Progenitor cell of endocrine pancreas (in vitro differentiated cells): Measurements from ENCODE around the gene BAHCC1. TPM values are rescaled to one million over a fixed set of nuclear protein-coding genes. Genes with fewer than 3 reads are reported as not detected.

Source experiments
- DNase-seq: peaks from one replicate; pipeline ENCODE4 v3.0.0; 2021; ENCODE audit warnings: low spot score; ENCODE audit not compliant: unreplicated experiment
- H3K27ac Mint-ChIP-seq: 2 replicates; pipeline ENCODE4 v1.8.0; 2021; ENCODE audit warnings: mild to moderate bottlenecking, moderate library complexity, mixed read lengths
- H3K27me3 Mint-ChIP-seq: 2 replicates; pipeline ENCODE4 v1.8.0; 2021; ENCODE audit warnings: mixed read lengths
- H3K36me3 Mint-ChIP-seq: 2 replicates; pipeline ENCODE4 v1.8.0; 2022; ENCODE audit warnings: mixed read lengths; ENCODE audit not compliant: insufficient read depth
- H3K4me1 Mint-ChIP-seq: 2 replicates; pipeline ENCODE4 v1.8.0; 2021; ENCODE audit warnings: low read depth, mixed read lengths
- H3K4me3 Mint-ChIP-seq: 2 replicates; pipeline ENCODE4 v1.8.0; 2021; ENCODE audit warnings: low read depth, mild to moderate bottlenecking, moderate library complexity, mixed read lengths
- H3K9me3 Mint-ChIP-seq: 2 replicates; pipeline ENCODE4 v1.8.0; 2021; ENCODE audit warnings: low read depth, mixed read lengths
- total RNA-seq: library from RNA; stranded (reverse); gene quantifications from 2 replicates; pipeline ENCODE4 v1.2.1, GENCODE V29; 2021
- TF ChIP-seq, protein P1 (sequence below): fragments of 200-600 bp; sonication (generic); IDR thresholded peaks from one replicate; pipeline ENCODE4 v1.5.0; 2021; ENCODE audit warnings: antibody characterized with exemption, mild to moderate bottlenecking; ENCODE audit not compliant: unreplicated experiment

Gene BAHCC1
- total RNA-seq, 1 donor from 2014 or later: 40.5 TPM

DNA sequence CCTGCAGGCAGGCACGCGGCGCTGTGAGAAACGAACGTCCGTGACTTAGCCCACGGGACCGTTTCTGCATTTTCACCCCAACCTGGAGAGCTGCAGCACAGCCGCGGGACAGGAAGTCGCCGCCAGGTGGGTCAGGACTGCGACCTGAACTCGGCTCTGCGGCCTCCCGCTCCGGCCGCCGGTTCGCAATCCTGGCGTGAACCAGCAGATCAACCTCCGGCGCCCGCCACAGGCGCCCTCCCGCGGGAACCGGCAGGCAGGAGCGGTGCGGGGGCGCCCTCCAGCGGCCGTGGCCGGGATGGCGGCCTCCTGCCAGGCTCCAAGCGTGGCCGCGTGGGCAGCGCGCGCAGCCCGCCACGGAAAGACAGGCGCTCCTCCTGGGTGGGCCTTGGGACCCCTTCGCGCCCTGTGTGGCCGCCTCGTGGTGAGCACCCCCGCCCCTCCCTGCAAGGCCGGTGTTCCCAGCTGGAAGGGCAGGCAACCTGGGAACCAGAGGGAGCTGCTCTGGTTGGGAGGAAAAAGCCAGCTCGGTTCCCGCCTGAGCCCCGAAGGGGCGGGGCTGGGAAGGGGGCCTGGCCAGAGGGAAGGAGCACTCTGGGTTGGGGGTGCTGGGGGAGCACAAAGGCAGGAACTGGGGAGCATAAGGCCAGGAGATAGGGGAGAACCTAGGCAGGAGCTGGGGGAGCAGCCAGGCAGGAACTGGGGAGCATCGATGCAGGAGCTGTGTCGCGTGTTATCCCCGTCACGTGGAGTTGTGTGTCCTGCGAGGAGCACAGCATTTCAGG, 89.1 kb downstream of the BAHCC1 start:
- Mint-ChIP-seq H3K36me3 (no peaks in the 10 kb centered on the region), H3K27me3 (peaks cover 26% of the 10 kb centered on the region), H3K9me3 (no peaks in the 10 kb centered on the region), H3K4me1 (peaks cover 5% of the 10 kb centered on the region), H3K27ac (no peak overlapping the region), H3K4me3 (no peak overlapping the region)
- peak; percentile 91 for DNase-seq
- TF ChIP-seq, protein P1, sequence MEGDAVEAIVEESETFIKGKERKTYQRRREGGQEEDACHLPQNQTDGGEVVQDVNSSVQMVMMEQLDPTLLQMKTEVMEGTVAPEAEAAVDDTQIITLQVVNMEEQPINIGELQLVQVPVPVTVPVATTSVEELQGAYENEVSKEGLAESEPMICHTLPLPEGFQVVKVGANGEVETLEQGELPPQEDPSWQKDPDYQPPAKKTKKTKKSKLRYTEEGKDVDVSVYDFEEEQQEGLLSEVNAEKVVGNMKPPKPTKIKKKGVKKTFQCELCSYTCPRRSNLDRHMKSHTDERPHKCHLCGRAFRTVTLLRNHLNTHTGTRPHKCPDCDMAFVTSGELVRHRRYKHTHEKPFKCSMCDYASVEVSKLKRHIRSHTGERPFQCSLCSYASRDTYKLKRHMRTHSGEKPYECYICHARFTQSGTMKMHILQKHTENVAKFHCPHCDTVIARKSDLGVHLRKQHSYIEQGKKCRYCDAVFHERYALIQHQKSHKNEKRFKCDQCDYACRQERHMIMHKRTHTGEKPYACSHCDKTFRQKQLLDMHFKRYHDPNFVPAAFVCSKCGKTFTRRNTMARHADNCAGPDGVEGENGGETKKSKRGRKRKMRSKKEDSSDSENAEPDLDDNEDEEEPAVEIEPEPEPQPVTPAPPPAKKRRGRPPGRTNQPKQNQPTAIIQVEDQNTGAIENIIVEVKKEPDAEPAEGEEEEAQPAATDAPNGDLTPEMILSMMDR: peak; percentile 100

DNA sequence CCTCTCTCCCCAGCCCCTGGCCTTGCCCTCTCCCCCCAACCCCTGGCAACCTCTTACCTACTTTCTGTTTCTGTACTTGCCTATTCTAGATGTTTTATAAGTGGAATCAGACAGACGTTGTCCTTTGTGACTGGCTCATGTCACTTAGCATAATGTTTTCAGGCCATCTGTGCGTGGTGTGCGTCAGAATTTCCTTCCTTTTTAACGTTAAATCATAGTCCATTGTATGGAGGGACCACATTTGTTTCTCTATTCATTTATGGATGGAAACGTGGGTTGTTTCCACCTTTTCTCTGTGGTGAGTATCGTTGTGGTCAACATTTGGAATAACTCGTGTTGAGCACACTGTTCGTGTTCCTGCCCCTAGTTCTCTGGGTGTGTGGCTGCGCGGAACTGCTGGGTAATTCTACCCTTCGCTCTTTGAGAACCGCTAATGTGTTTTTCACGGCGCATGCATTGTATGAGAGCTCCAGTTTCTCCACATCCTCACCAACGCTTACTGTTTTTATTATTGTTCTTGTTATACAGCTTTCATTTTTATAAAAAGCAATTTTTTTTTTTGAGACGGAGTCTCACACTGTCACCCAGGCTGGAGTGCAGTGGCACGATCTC, 91.0 kb downstream of the BAHCC1 start:
- Mint-ChIP-seq H3K4me1 (peaks cover 10% of the 10 kb centered on the region), H3K9me3 (no peaks in the 10 kb centered on the region), H3K27ac (no peak overlapping the region), H3K27me3 (peaks cover 30% of the 10 kb centered on the region), H3K36me3 (no peaks in the 10 kb centered on the region), H3K4me3 (no peak overlapping the region)
- TF ChIP-seq, protein P1: no peak
- DNase-seq: no peak

DNA sequence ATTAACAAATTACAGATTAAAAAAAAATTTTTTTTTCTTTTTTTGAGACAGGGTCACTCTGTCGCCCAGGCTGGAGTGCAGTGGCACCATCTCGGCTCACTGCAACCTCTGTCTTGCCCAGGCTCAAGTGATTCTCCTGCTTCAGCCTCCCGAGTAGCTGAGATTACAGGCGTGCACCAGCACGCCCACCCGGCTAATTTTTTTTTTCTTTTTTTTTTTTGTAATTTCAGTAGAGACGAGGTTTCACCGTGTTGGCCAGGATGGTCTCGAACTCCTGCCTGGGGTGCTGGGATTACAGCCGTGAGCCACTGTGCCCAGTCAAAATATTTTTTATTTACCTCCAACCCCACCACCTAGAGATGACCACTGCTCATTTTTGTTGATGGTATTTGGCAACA, 91.8 kb downstream of the BAHCC1 start:
- no peaks in the 10 kb centered on the region for H3K36me3 Mint-ChIP-seq
- DNase-seq: no peak
- H3K27me3 Mint-ChIP-seq: peaks cover 31% of the 10 kb centered on the region
- peak overlapping the region; percentile 26 for H3K4me3 Mint-ChIP-seq
- peaks cover 8% of the 10 kb centered on the region for H3K4me1 Mint-ChIP-seq
- TF ChIP-seq, protein P1: no peak
- no peak overlapping the region for H3K27ac Mint-ChIP-seq
- H3K9me3 Mint-ChIP-seq: no peaks in the 10 kb centered on the region

- peak; percentile 65 for DNase-seq
- H3K27me3 Mint-ChIP-seq: peaks cover 36% of the 10 kb centered on the region
- TF ChIP-seq, protein P1: no peak
Observed at GRCh38 chr17:81487487-81488275, 92.4 kb downstream of the BAHCC1 start.

DNA sequence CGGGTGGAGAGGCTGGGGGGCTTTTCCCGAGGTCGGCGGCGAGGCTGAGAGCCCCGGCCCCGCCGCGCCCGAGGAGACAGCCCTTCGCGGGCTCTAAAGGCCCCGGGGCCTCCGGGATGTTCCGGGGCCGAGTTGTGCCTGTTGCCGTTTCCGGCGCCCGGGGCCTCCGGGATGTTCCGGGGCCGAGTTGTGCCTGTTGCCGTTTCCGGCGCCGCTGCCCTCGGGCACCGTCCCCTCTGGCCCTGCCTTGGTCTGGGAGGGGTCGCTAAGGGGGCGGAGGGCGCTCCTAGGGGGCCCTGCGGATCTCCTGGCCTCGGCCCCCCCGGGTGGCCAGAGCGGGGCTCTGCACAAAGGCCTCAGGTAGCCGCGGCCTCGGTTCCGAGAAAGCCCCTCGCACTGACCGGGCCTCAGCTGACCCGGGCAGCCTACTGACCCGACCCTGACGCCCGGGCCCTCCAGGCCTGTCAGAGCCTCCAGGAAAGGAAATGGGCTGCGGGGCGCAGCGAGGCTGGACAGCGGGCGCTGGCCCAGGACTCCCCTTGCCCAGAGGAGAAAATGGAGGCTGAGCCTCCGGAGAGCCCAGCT, 93.1 kb downstream of the BAHCC1 start:
- Mint-ChIP-seq H3K27ac (no peak overlapping the region), H3K27me3 (peaks cover 39% of the 10 kb centered on the region), H3K36me3 (no peaks in the 10 kb centered on the region), H3K4me3 (no peak overlapping the region), H3K9me3 (no peaks in the 10 kb centered on the region), H3K4me1 (peaks cover 9% of the 10 kb centered on the region)
- no peak for DNase-seq
- TF ChIP-seq, protein P1: no peak

More at GRCh38 chr17:81487487-81488275, 92.4 kb downstream of the BAHCC1 start:
- H3K9me3 Mint-ChIP-seq: no peaks in the 10 kb centered on the region
- peak overlapping the region; percentile 26 for H3K4me3 Mint-ChIP-seq
- H3K4me1 Mint-ChIP-seq: peaks cover 11% of the 10 kb centered on the region
- no peaks in the 10 kb centered on the region for H3K36me3 Mint-ChIP-seq
- no peak overlapping the region for H3K27ac Mint-ChIP-seq
